ENCODE measurements around the gene RTN1. TPM values are rescaled to one million over a fixed set of nuclear protein-coding genes. Genes with fewer than 3 reads are reported as not detected.
A peak's percentile ranks its signal among the peaks of the same experiment; 100 is the strongest.

Gene RTN1, protein sequence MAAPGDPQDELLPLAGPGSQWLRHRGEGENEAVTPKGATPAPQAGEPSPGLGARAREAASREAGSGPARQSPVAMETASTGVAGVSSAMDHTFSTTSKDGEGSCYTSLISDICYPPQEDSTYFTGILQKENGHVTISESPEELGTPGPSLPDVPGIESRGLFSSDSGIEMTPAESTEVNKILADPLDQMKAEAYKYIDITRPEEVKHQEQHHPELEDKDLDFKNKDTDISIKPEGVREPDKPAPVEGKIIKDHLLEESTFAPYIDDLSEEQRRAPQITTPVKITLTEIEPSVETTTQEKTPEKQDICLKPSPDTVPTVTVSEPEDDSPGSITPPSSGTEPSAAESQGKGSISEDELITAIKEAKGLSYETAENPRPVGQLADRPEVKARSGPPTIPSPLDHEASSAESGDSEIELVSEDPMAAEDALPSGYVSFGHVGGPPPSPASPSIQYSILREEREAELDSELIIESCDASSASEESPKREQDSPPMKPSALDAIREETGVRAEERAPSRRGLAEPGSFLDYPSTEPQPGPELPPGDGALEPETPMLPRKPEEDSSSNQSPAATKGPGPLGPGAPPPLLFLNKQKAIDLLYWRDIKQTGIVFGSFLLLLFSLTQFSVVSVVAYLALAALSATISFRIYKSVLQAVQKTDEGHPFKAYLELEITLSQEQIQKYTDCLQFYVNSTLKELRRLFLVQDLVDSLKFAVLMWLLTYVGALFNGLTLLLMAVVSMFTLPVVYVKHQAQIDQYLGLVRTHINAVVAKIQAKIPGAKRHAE
- total RNA-seq: 6.1 TPM

DNA sequence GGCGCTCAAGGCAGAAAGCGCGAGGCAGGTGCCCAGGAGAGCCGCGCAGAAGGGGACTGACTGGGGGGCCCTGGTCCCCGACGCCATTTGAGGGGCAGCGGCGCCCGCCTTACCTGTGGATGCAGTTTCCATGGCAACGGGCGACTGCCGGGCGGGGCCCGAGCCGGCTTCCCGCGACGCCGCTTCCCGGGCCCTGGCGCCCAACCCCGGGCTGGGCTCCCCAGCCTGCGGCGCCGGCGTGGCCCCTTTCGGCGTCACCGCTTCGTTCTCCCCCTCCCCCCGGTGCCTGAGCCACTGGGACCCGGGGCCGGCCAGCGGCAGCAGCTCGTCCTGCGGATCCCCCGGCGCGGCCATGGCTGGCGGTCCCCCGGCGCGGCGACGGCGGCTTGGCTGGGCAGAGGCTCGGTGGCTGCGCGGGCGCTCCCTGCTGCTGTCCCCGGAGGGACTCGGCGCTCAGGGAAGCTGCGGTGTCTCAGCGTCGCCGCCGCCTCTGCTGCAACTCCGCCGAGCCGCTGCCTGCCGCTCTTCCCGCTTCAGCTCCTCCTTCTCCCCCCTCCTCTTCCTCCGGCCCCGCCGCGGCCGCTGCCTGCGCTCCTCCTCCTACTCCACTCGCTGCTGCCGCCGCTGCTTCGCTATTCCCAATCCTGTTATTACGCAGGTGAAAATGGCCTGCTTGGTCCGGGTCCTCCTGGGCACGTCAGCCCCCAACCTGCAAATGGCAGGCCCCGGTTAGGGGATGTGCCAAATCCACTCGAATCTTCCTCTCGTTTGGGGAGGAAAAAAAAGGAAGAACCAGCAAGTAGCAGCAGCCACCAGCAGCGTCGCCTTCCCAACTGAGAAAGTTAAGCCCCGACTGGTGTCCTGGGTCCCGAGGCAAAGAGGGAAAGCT lies at the start of gene RTN1:
Gene RTN1, minus strand, starts transcription at position 500 of the 889 bp plus-strand sequence. Its CDS starts 146 bp downstream, at position 354.
- no peak for DNase-seq

DNA sequence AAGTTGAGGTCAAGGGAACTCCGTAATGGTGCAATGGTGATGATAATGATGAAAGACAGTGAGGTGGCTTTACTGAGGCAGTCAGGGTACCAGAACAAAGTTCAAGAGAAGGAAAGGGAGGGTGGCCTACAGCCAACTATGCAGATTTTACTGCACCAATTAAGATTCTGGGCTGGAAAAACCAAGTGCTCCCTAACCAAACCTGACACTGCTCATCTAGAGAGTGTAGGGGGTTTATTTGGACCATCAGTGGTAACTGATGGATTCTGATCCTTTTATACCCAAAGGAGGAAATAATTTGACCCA lies 49.8 kb upstream of the RTN1 start:
- DNase-seq: no peak

DNA sequence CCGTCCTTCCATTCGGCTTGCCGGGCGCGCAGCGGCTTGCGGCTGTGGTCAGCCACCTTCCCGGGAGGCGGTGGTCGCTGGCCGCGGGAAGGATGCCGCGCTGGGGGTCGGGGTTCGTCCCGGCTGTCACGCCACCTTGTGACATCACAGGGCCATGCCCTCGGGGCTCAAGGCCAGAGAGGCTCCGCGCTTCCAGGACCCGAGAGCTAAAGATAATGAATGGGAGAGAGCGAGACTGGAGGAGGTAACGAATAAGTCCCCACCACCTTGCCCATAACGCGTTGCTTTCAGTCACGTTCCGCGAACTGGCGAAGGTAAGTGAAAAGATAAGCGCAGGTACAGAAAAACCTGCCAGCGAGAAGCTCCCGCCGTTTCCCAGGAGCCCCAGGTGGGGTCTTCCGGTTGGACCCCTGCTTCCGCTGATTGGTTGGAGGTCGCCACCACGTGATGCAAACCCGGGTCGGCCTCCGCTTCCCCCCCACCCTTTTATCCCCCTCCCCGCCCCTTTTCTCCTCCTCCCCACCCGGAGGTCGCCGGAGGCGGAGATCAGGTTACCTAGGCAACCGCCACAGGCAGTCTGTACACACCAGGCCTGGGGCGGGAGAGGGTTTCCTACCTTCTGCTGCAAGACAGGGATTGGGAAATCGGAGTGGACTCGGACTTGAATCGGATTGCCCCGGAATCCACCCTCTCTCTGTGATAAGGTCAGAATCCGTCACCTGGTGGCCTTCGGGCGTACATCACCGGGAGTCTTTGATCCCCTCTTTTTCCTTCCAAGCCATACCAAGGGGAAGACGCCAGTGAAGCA lies 49.2 kb upstream of the RTN1 start, which contains the start of gene LRRC9:
Gene LRRC9, plus strand, starts transcription at position 575 of the 808 bp plus-strand sequence.
- DNase-seq: no peak

DNA sequence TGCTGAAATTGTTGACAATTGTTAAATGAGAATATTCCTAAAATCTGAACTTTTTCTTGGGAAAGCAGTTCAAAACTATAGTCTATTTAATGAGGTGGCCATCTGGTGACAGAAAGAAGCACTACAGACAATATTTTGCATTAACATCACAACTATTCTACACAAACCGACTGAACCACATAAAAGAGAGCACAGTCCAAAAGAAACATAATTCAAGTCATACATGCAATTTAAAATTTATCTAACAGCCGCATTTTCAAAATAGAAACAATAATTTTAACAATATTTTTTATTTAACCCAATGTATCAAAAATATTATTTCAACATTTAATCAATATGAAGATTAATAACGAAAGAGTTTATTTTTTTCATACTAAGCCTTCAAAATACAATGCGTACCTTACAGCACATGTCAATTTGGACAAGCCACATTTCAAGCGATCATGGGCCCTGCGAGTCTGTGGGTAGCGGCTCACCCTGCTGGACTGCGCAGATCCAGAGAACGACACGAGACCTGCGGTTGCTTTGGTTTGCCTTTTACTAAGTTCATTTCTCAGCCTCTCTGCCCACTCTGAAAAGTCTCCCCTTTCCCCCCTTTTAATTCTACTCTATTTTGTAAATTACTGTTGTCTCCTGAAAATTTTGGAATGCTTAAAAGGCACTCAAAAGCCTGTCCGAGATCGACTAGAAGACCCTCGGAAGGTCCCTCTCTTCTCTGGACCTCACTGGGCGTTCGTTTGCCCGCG lies 48.4 kb upstream of the RTN1 start:
- peak; percentile 13 for DNase-seq

DNA sequence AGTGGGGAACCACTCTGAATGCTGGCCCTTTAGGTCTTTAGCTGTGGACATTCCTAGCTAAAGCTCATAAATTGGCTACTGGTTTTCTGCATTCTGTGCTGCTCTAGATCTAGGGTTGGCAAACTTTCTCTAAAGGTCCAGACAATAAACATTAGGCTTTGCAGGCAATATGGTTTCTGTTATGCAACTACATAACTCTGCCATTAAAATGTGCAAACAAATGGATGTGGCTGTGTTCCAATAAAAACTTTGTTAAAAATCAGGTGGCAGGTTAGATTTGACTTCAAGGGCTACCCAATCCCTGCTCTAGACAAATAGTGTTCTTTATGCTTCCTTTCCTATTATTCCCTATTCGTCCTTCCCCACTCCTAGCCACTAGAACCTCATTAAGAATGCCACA lies 42.6 kb upstream of the RTN1 start:
- DNase-seq: no peak

DNA sequence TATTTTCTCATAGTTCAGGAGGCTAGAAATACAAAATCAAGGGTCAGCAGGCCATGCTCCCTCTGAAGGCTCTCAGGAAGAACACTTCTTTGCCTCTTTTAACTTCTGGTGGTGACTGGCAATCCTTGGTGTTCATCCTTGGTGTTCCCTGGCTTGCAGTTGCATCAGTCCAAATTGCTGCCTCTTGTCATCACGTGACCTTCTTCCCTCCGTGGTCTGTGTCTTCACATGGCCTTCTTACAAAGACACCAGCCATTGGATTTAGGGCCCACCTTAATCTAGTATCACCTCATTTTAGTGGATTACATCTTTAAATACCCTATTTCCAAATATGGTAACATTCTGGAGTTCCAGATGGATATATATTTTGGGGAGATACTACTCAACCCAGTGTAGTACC lies 41.9 kb upstream of the RTN1 start:
- no peak for DNase-seq

DNA sequence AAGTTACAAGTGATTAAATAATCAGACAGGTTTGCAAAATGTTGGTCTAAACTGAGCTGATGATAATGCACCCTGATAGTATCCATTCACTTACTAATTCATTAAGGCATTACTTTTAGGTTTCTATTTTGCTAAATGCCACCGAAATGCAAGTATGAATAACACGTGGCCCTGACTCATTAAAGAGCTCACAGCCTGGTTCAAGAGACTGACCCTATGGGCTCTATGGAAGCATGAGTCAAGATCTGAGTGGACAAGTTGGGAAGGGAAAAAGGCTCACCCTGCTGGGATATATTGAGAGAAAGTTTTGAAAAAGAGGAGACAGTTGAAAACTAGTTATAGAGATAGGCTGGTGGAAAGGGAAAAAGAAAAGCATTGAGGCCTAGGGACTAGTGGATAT lies 34.6 kb upstream of the RTN1 start:
- DNase-seq: no peak

DNA sequence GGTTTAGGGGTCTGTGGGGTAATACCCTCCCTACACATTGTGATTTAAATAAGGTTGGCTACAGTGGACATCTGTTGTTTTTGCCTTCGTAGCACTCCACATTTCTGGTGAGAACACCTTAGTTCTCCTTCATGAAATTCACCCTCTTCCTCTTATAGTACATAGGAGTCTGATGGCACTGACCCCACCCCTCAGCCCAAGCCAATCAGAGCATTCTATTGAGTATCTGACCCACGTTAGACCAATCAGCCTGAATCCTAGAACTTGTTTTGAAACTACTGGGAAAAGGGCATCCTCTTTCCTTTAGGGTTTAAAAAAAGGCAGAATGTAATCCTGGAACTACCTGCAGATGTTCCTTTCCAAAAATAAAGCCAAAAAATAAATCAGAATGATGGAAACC lies 33.6 kb upstream of the RTN1 start:
- DNase-seq: no peak

DNA sequence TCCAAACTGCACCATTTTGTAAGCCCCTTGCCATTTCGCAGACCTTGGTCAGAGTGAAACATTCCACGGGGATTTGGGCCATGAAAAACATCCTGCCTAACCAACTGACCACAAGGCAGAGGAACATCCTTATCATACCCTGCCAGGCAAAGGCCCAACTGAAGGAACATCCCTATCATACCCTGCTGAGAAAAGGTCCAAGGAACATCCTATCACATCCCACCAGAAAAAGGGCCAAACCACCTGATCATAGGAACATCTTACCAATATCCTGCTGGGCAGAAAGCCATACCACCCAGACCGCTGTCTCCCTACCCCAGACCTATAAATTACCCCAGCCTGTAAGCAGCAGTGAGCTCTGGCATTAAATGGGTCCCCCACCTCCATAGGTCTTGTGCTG lies 30.0 kb upstream of the RTN1 start:
- DNase-seq: no peak

DNA sequence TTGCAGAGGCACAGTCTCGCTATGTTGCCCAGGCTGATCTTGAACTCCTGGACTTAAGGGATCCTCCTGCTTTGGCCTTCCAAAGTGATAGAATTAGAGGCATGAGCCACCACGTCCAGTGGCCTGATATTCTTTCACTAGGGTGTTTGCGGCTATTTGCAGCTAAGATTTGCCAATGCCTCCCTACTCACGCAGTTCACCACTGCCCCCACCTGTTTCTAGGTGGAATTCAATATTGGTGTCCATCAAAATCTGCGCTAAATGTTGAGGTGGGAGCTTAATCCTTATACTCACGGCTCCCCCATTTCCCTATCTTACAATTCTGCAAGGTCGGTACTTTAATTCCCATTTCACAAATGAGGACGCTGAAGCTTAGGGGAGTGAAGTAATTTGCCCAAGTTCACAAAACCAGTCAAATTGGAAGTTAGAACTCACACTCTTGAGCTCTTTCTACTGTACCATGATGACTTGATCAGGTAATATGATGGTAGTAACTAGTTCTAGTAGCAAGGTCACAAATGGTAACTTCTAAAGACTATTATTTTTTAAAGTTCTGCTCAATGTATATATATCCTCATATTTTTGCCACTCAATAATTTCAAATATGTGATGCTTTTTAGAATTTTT lies 27.3 kb upstream of the RTN1 start:
- DNase-seq: no peak

DNA sequence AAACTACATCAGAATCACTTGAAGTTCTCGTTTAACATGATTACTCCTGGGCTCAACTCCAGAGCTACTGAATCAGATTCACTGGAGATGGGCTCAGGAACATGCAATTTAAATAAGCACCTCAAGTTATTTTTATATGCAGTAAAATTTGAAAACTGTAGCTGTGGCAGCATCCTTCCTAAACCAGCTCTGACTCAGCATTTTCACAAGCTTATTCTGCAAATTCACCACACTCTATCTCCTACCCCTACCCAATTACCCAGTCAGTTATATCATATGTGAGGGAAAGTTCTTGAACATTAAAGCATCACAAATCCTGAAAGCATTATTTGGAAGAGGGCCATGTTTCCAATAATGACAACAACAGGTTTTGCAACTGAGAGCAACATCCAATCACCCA lies 25.1 kb upstream of the RTN1 start:
- DNase-seq: no peak

DNA sequence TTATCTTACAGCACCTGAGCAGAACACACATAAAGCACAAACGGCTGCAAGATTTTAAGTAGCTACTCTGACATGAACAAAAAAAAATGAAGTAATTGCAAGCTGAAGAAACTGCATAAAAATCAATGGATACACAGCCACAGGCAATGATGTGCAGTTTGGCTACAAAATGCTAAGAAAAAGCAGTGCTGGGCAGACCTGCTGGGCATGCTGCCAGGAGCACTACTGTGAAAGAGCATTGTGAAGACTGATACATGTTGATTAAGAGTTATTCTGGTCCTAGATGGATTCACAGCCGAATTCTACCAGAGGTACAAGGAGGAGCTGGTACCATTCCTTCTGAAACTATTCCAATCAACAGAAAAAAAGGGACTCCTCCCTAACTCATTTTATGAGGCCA lies 20.1 kb upstream of the RTN1 start:
- DNase-seq: no peak

DNA sequence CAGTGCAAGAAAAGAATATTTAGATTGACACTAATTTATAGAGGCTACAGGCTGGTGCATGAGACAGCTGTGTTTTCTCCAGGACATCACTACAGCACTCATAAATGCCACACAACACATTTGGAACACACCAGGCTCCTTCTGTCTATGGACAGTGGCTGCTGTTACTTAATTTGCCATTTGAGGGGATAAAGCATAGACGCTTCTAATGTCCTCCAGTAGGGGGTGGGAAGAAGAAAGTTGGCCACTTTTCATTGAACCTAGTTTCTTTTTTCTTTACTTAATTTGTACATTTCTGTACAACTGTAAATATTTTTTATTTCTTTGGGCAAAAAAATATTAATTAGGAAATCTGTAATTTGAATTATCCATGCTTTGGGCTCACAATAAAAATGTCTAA lies 12.4 kb upstream of the RTN1 start:
- no peak for DNase-seq

DNA sequence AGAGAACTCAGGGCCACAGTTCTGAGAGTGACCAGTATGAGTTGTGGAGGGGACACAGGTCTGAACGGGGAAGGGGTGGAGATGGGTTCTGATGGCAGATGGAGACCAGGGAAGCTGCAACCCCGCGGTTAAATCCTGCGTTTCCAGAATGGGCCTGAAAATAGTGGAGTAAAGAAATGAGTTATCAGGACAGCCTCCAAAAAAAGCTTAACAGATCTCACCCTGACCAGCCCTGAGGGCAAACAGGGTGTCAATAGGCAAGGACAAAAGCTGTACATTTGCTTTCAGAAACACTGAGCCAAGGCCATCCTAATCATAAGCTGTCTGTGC lies 555 bp upstream of the RTN1 start:
- no peak for DNase-seq

DNA sequence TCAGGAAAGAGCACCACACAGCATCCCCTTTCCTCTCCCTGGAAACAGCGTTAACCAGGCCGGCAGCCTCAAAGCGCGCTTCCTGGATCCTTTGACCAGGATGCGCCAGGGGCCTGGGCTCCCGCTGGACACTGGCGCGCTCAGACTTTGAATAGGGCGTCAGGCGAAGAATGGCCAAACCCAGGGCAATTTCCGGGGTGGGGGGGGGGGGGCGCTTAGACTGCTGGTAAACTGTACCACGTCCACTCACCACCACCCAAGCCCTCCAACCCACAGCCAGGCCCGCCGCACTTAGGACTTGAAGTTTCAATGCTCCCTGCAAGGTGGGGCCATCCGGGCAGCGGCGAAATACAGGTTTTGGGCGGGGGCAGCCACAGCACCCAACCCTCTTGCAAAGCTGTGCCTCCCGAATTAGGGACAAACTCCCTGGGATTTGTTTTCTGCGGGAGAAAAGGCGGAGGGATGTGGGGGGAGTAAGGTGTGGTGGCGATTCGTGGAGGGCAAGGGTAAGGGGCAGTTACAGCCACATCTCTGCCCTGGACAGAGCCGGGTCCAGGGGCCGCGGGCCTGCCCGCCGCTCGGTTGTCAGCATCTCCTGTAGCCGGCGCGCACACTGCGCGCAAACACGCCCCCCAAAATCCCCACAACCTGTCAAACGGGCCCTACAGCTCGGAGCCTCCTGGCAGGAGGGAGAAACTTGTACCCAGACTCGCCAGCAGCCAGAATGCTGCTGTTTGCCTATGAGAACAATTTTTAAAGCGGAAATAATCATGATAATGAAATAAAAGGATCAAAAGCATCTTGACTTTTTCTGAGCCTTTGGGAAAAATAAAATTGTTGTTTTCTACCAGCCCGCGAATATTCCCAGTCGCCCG lies 958 bp downstream of the RTN1 start:
- DNase-seq: no peak

DNA sequence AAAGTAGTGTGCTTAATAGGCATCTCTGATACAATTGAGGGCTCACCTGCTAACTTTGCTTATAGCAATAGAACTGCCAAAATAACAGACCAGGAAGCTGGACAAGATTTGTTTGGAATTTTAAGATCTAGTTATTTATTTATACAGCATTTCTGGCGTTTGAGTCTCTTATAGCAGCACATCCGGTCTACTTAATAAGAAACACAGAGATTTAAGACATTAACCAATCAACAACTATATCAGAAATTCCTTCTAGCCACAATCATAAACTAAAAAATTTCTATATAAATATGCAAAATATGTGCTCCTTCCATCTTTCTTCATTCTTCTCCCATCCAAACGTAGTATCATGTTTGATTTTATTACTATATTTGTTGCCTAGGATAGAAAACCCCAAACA lies 2.6 kb downstream of the RTN1 start:
- no peak for DNase-seq

DNA sequence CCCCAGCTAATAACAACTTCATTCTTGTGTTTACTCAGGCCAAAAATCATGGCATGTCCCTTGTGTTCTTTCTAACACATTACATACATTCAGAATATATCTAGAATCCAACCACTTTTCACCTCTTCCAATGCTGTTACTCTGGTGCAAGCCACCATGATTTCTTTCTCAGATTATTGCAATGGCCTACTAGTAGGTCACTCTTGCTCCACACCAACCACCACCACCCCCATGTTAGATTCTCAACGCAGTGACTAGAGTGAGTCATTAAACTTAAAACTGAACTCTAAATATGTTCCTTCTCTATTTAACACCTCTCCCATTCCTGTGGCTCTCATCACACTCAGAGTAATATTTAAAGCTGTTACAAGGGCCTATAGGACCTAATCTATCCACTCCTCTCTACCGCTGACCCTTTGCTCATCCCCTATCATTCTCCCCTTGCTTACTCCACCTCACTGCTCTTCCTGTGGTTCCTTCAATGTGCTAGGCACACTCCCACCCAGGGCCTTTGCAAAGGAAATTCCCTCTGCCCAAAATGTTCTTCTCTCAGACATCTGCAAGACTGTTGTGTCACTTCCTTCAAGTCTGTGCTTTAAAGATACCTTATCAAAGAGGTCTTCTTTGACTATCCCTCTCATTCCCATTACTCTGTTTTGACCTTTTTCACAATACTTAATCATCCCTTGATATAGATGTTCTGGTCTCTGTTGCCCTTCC lies 6.6 kb downstream of the RTN1 start:
- no peak for DNase-seq

DNA sequence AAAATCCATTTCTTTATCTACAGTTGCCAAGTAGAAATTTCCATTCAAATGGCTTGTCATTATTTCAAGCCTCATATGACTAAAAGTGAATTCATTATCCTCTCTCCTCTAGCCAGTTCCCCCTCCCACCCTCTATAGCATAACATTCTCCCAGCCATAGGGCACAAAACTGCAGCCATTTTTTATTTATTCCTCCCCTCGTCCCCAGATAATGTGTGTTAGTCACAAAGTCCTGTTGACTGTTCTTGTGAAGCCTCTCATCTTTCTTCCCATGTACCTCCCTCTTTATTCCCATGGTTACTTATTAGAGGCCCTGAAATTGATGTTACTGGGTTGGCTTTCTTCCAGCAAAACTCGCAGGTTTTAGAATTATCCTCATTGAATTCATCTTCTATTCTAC lies 13.2 kb downstream of the RTN1 start:
- no peak for DNase-seq

DNA sequence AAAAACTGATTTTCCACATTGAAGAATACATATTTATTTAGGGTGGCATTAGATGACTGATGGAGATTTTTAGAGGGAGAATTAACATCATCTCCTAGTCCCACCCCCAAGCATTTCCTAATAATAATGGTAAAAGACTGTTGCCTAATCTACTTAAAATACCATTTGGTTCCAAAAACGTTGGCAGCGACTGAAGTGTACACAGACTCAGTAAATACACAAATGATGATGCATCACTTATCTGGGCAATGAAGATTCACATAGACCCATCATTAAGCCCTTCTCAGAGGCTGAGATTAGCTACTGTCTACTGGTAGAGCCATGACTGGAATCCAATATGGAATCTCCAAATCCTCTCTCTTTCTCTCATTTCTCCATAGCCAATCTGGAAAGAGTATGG lies 18.2 kb downstream of the RTN1 start:
- no peak for DNase-seq

All from skin of body (tissue), 2 donors.